ENCODE data around the gene FAAH. TPM values are rescaled to one million over a fixed set of nuclear protein-coding genes. Genes with fewer than 3 reads are reported as not detected.
"Not testable (repeated sequence)": the region's sequence is repeated elsewhere in the genome, so short reads cannot be mapped to it uniquely, and the experiment has no call there.

Gene FAAH
- total RNA-seq, 1 donor from 2014 or later, result 13.9 TPM

- Histone ChIP-seq H3K79me2 (ENCODE audit: low read depth) (no peaks in the 10 kb centered on the region), H2AFZ (replicated peaks) (no peak overlapping the region), H3K9ac (no peak overlapping the region), H3K36me3 (no peaks in the 10 kb centered on the region), H3K4me3 (no peak overlapping the region), H3K4me1 (peaks cover 23% of the 10 kb centered on the region), H3K9me3 (ENCODE audit: low read depth) (no peaks in the 10 kb centered on the region), H3K27ac (no peak overlapping the region), H3K27me3 (no peaks in the 10 kb centered on the region), H4K20me1 (ENCODE audit: low read depth) (peaks cover 12% of the 10 kb centered on the region), H3F3A (ENCODE audit: low read depth) (peaks cover 23% of the 10 kb centered on the region), H3K4me2 (no peak overlapping the region)
- TF ChIP-seq EZH2 (IDR thresholded peaks at IDR 0.05) (no peak), EZH2phosphoT487 (IDR thresholded peaks at IDR 0.05) (no peak), CTCF (IDR thresholded peaks at IDR 0.05) (no peak)
- peaks cover 23% of the 10 kb centered on the region for H3K36me3 Mint-ChIP-seq
- no peaks in the 10 kb centered on the region for H3K9me3 Mint-ChIP-seq
- H3K27ac Mint-ChIP-seq, result no peak overlapping the region
- no peak for DNase-seq (ENCODE audit: low spot score)
- H3K4me1 Mint-ChIP-seq, result peaks cover 8% of the 10 kb centered on the region
- H3K27me3 Mint-ChIP-seq (ENCODE audit: insufficient read depth, low read depth), result no peaks in the 10 kb centered on the region
- H3K4me3 Mint-ChIP-seq, result no peak overlapping the region
Measured at GRCh38 chr1:46364612-46365011, 29.5 kb upstream of the FAAH start.

- not testable (repeated sequence) for H3K27ac Mint-ChIP-seq; H3K36me3 ChIP-seq; H3K27ac ChIP-seq; DNase-seq (ENCODE audit: low spot score); H3K4me1 Mint-ChIP-seq; H3K27me3 Mint-ChIP-seq (ENCODE audit: insufficient read depth, low read depth); H3K4me3 ChIP-seq; H3K9me3 Mint-ChIP-seq; H3K27me3 ChIP-seq; H3K4me3 Mint-ChIP-seq; H3K9ac ChIP-seq; H2AFZ ChIP-seq (replicated peaks); H3K9me3 ChIP-seq (ENCODE audit: low read depth); H3K4me2 ChIP-seq; H3K79me2 ChIP-seq (ENCODE audit: low read depth)
- peaks cover 24% of the 10 kb centered on the region for H3K36me3 Mint-ChIP-seq
- peaks cover 23% of the 10 kb centered on the region for H3K4me1 ChIP-seq
- H4K20me1 ChIP-seq (ENCODE audit: low read depth), result peaks cover 12% of the 10 kb centered on the region
- H3F3A ChIP-seq (ENCODE audit: low read depth), result peaks cover 23% of the 10 kb centered on the region
Measured at GRCh38 chr1:46365796-46366195, 28.3 kb upstream of the FAAH start.

- Histone ChIP-seq H3K79me2 (ENCODE audit: low read depth) (no peaks in the 10 kb centered on the region), H4K20me1 (ENCODE audit: low read depth) (peaks cover 12% of the 10 kb centered on the region), H3K4me3 (no peak overlapping the region), H3K9me3 (ENCODE audit: low read depth) (no peaks in the 10 kb centered on the region), H3K27ac (no peak overlapping the region), H3K36me3 (no peaks in the 10 kb centered on the region), H3K27me3 (no peaks in the 10 kb centered on the region), H3K4me1 (peaks cover 16% of the 10 kb centered on the region), H3K9ac (no peak overlapping the region), H3F3A (ENCODE audit: low read depth) (peaks cover 16% of the 10 kb centered on the region), H2AFZ (replicated peaks) (no peak overlapping the region), H3K4me2 (no peak overlapping the region)
- no peak for DNase-seq (ENCODE audit: low spot score)
- Mint-ChIP-seq H3K27ac (no peak overlapping the region), H3K4me1 (peaks cover 8% of the 10 kb centered on the region), H3K27me3 (ENCODE audit: insufficient read depth, low read depth) (no peaks in the 10 kb centered on the region), H3K9me3 (no peaks in the 10 kb centered on the region), H3K4me3 (no peak overlapping the region), H3K36me3 (peaks cover 20% of the 10 kb centered on the region)
- TF ChIP-seq EZH2 (IDR thresholded peaks at IDR 0.05) (no peak), CTCF (IDR thresholded peaks at IDR 0.05) (no peak), EZH2phosphoT487 (IDR thresholded peaks at IDR 0.05) (no peak)
Measured at GRCh38 chr1:46367072-46367471, 27.0 kb upstream of the FAAH start.

- H3K27ac ChIP-seq; H3K4me3 Mint-ChIP-seq; H4K20me1 ChIP-seq (ENCODE audit: low read depth); H3K27me3 Mint-ChIP-seq (ENCODE audit: insufficient read depth, low read depth); H3K9me3 Mint-ChIP-seq; H3K79me2 ChIP-seq (ENCODE audit: low read depth); H3K27me3 ChIP-seq; H3F3A ChIP-seq (ENCODE audit: low read depth); H3K27ac Mint-ChIP-seq; H3K4me1 ChIP-seq; H3K4me2 ChIP-seq; H3K9ac ChIP-seq; H2AFZ ChIP-seq (replicated peaks); H3K36me3 ChIP-seq; H3K4me3 ChIP-seq; DNase-seq (ENCODE audit: low spot score); H3K4me1 Mint-ChIP-seq; H3K9me3 ChIP-seq (ENCODE audit: low read depth): not testable (repeated sequence)
- peaks cover 18% of the 10 kb centered on the region for H3K36me3 Mint-ChIP-seq
Measured at GRCh38 chr1:46367701-46368100, 26.4 kb upstream of the FAAH start.

Data from neural progenitor cell (in vitro differentiated cells).